Spinal cord (tissue), 10 donors: ENCODE data around the gene MLXIPL. TPM values are rescaled to one million over a fixed set of nuclear protein-coding genes. Genes with fewer than 3 reads are reported as not detected.
"Not testable (repeated sequence)": the region's sequence is repeated elsewhere in the genome, so short reads cannot be mapped to it uniquely, and the experiment has no call there.

ENCODE experiments used
- DNase-seq, 6 donors: peaks; one replicate each; pipeline versions ENCODE4 v3.0.0 to v3.0.0-alpha.2; 2013 to 2015; ENCODE audit warnings: low spot score in 6 of 6, low read depth in 4 of 6
- H3K27ac ChIP-seq: one replicate; pipeline ENCODE4 v1.5.1; 2013; ENCODE audit warnings: low read depth, low read length, control low read depth
- H3K27me3 ChIP-seq: one replicate; pipeline ENCODE4 v1.6.1; 2013; ENCODE audit warnings: low read length; ENCODE audit not compliant: control insufficient read depth, insufficient read depth
- H3K36me3 ChIP-seq: one replicate; pipeline ENCODE4 v1.6.1; 2013; ENCODE audit warnings: low read length; ENCODE audit not compliant: control insufficient read depth, insufficient read depth
- H3K4me1 ChIP-seq: one replicate; pipeline ENCODE4 v1.6.1; 2013; ENCODE audit warnings: low read length; ENCODE audit not compliant: control insufficient read depth, insufficient read depth
- H3K4me3 ChIP-seq: one replicate; pipeline ENCODE4 v1.5.1; 2013; ENCODE audit warnings: low read depth, low read length, control low read depth
- H3K9me3 ChIP-seq: one replicate; pipeline ENCODE4 v1.6.1; 2013; ENCODE audit warnings: low read length; ENCODE audit not compliant: control insufficient read depth, insufficient read depth
- WGBS: methylation state at CpG from one replicate; pipeline ENCODE4 v1.1.5; 2013; ENCODE audit warnings: missing lambda C conversion rate; ENCODE audit not compliant: insufficient coverage; 5-methylcytosine and 5-hydroxymethylcytosine counted together
- polyA plus RNA-seq, 2 donors: library from polyadenylated mRNA; unstranded; fragments of 120-200 nt; gene quantifications; one replicate each; pipeline ENCODE4 v1.2.1, GENCODE V29; 2013; ENCODE audit not compliant: insufficient read length in 2 of 2
- total RNA-seq, 2 donors: library from RNA; depleted of rRNA in 1 of 2; stranded (reverse); fragments of 120-200 nt in 1 of 2; fragments of >200 nt in 1 of 2; gene quantifications; one replicate each; pipeline versions ENCODE4 v1.2.3 to v1.2.4, GENCODE V29; 2013 to 2014
- donor health status: healthy.

Gene MLXIPL
- total and polyA plus RNA-seq, 4 donors: 0.55 to 4.4 (median 2.2) TPM

GRCh38 chr7:73586911-73587310 lies 37.4 kb downstream of the MLXIPL start:
- no peaks in the 10 kb centered on the region for H3K27me3 ChIP-seq
- no peak for DNase-seq
- WGBS: 91% methylated on average over 12 of the region's 12 CpGs
- peaks cover 6% of the 10 kb centered on the region for H3K4me1 ChIP-seq
- no peak overlapping the region for H3K27ac ChIP-seq
- no peak overlapping the region for H3K4me3 ChIP-seq
- no peaks in the 10 kb centered on the region for H3K9me3 ChIP-seq
- H3K36me3 ChIP-seq: no peaks in the 10 kb centered on the region

DNA sequence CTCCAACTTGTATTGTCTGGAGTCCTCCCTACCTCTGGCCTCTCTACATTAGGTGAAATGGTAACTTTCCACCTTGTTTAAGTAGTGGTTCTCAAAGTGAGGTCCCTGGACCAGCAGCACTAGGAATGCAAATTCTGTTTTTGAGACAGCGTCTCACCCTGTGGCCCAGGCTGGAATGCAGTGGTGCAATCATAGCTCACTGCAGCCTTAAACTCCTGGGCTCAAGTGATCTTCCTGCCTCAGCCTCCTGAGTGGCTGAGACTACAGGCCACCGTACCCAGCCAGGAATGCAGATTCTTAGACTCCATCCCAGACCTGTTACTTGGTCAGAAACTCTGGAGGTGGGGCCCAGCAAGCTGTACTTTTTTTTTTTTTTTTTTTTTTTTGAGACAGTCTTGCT lies 39.1 kb downstream of the MLXIPL start:
- WGBS: 59% methylated on average over 2 of the region's 2 CpGs
- Histone ChIP-seq H3K27ac (no peak overlapping the region), H3K4me1 (peaks cover 6% of the 10 kb centered on the region)

GRCh38 chr7:73582664-73583202 lies 41.6 kb downstream of the MLXIPL start:
- Histone ChIP-seq H3K9me3 (no peaks in the 10 kb centered on the region), H3K4me1 (peaks cover 15% of the 10 kb centered on the region), H3K4me3 (no peak overlapping the region), H3K27ac (no peak overlapping the region), H3K27me3 (no peaks in the 10 kb centered on the region), H3K36me3 (no peaks in the 10 kb centered on the region)
- 90% methylated on average over 3 of the region's 6 CpGs for WGBS
- no peak for DNase-seq

More for the DNA sequence above, 39.1 kb downstream of the MLXIPL start:
- DNase-seq: no peak
- H3K36me3 ChIP-seq: no peaks in the 10 kb centered on the region
- no peaks in the 10 kb centered on the region for H3K9me3 ChIP-seq
- no peaks in the 10 kb centered on the region for H3K27me3 ChIP-seq
- no peak overlapping the region for H3K4me3 ChIP-seq

GRCh38 chr7:73581006-73581405 lies 43.3 kb downstream of the MLXIPL start:
- peaks cover 24% of the 10 kb centered on the region for H3K4me1 ChIP-seq
- H3K4me3 ChIP-seq, H3K36me3 ChIP-seq, DNase-seq, H3K27me3 ChIP-seq, H3K27ac ChIP-seq, H3K9me3 ChIP-seq: not testable (repeated sequence)
- 87% methylated on average over 9 of the region's 9 CpGs for WGBS

GRCh38 chr7:73578342-73579128 lies 45.8 kb downstream of the MLXIPL start, which contains the start of gene TBL2:
TSS of gene TBL2 (minus strand) at chr7:73578579. CDS start at chr7:73578549, 30 bp downstream.
- WGBS: 0% methylated on average over 67 of the region's 75 CpGs
- peak within 1 kb of the TSS; percentile 93 for H3K4me3 ChIP-seq
- H3K4me1 ChIP-seq: peaks cover 24% of the 10 kb centered on the region
- no peaks in the 10 kb centered on the region for H3K27me3 ChIP-seq
- peak within 1 kb of the TSS; percentile 94 for H3K27ac ChIP-seq
- peak; percentile 92 to 99 (median 97) for DNase-seq
- peaks cover 23% of the 10 kb centered on the region for H3K36me3 ChIP-seq
- H3K9me3 ChIP-seq: no peaks in the 10 kb centered on the region

DNA sequence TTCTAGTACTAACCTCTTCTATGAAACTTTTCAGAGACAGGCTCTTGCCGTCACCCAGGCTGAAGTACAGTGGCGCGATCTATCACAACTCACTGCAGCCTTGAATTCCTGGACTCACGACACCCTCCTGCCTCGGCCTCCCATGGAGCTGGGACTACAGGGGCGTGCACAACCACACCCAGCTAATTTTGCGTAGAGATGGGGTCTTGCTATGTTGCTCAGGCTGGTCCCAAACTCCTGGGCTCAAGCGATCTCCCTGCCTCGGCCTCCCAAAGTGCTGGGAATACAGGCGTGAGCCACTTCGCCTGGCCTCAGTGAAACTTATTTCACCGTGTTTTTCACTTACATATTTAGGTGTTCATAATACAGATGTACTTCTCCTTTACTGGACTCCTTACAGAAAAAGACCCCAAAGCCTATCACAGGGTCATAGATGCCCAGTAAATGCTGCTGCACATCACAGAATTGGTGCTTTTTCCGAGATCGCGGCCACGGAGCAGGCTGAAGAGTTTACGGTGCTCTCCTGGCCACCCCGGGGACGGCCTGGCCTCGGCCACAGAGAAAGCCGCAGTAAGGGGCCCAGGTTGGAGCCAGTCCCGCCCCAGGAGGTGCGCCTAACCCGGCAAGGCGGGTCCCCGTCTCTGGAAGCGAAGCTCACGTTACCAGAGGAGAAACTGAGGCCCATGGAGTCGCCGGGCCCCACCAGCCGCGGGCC lies 46.5 kb downstream of the MLXIPL start:
- DNase-seq: no peak
- peak overlapping the region; percentile 94 for H3K27ac ChIP-seq
- WGBS: 11% methylated on average over 29 of the region's 32 CpGs

GRCh38 chr7:73573791-73574190 lies 50.5 kb downstream of the MLXIPL start:
- WGBS: 97% methylated on average over 11 of the region's 11 CpGs
- no peaks in the 10 kb centered on the region for H3K27me3 ChIP-seq
- H3K4me3 ChIP-seq: no peak overlapping the region
- no peak overlapping the region for H3K27ac ChIP-seq
- H3K4me1 ChIP-seq: peaks cover 18% of the 10 kb centered on the region
- peaks cover 61% of the 10 kb centered on the region for H3K36me3 ChIP-seq
- no peak for DNase-seq
- H3K9me3 ChIP-seq: no peaks in the 10 kb centered on the region

More for the DNA sequence above, 46.5 kb downstream of the MLXIPL start:
- Histone ChIP-seq H3K27me3 (no peaks in the 10 kb centered on the region), H3K9me3 (no peaks in the 10 kb centered on the region), H3K4me1 (peaks cover 24% of the 10 kb centered on the region), H3K4me3 (peak overlapping the region; percentile 93), H3K36me3 (peaks cover 30% of the 10 kb centered on the region)

DNA sequence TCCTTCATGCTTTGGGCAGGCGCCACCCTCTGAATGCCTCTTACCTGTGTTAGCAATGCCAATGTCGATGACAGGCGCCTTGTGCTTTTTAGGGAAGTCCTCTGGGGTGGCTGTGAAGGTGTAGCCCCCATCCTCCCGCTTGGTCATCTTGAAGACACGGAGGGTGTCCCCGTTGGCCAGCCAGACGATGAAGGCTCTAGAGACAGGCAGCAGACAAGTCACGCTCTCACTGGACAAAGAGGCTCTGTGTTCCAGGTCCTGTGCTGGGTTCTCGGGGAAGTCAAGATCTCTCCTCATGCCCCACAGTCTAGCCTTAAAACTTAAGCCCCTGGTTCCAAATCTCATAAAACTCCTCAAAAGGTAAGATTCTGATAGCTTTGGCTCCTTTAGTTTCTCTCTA lies 51.0 kb downstream of the MLXIPL start:
- WGBS: 95% methylated on average over 9 of the region's 9 CpGs
- Histone ChIP-seq H3K9me3 (no peaks in the 10 kb centered on the region), H3K4me3 (no peak overlapping the region), H3K27ac (no peak overlapping the region), H3K4me1 (peaks cover 15% of the 10 kb centered on the region), H3K27me3 (no peaks in the 10 kb centered on the region), H3K36me3 (peaks cover 66% of the 10 kb centered on the region)
- DNase-seq: no peak

DNA sequence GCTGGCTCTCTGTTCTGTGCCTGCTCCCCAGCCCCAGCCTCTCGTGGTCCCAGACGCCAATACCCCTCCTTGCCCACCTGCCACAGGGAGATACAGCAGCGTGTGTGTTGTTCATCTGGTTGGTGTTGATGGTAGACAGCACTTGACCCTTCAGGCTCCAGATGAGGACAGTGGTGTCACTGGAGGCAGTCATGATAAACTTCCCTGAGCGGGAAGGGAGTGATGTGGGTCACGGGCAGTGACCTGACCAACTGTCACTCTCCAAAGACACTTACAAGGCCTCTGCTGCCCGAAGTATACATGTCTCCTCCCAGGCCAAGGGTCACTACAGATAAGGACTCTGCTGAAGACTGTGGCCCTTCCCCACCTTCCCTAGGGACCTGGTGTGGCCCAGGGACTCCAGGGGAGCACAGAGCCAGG lies 51.5 kb downstream of the MLXIPL start:
- H3K36me3 ChIP-seq: peaks cover 68% of the 10 kb centered on the region
- DNase-seq: no peak
- no peak overlapping the region for H3K4me3 ChIP-seq
- no peak overlapping the region for H3K27ac ChIP-seq
- H3K9me3 ChIP-seq: no peaks in the 10 kb centered on the region
- WGBS: 85% methylated on average over 5 of the region's 6 CpGs
- peaks cover 12% of the 10 kb centered on the region for H3K4me1 ChIP-seq
- H3K27me3 ChIP-seq: no peaks in the 10 kb centered on the region
